Calu3 (cell line): ENCODE measurements around the gene CHKA. TPM values are rescaled to one million over a fixed set of nuclear protein-coding genes. Genes with fewer than 3 reads are reported as not detected.
A peak's percentile ranks its signal among the peaks of the same experiment; 100 is the strongest.
"Not testable (repeated sequence)": the region's sequence is repeated elsewhere in the genome, so short reads cannot be mapped to it uniquely, and the experiment has no call there.

Experiments used
- BruUV-seq: library from RNA; stranded (reverse); fragments of 400-500 nt; replicated peaks from 2 replicates; lab custom pipeline; 2021; lab: Mats Ljungman, UMichigan
- CTCF ChIA-PET: fragments of 300-600 bp; sonication (Branson Sonifier 250); formaldehyde crosslinking; loops from one replicate; lab custom pipeline; 2022; ENCODE audit warnings: antibody characterized with exemption; lab: Charles Lee
- DNase-seq: peaks from one replicate; pipeline ENCODE4 v3.0.0; 2022
- H3K27ac Mint-ChIP-seq: one replicate; pipeline ENCODE4 v1.8.0; 2022; ENCODE audit warnings: mixed read lengths; ENCODE audit not compliant: unreplicated experiment
- H3K27me3 Mint-ChIP-seq: one replicate; pipeline ENCODE4 v1.8.0; 2022; ENCODE audit warnings: mixed read lengths; ENCODE audit not compliant: unreplicated experiment
- H3K36me3 Mint-ChIP-seq: one replicate; pipeline ENCODE4 v1.8.0; 2022; ENCODE audit warnings: mild to moderate bottlenecking, moderate library complexity, mixed read lengths; ENCODE audit not compliant: insufficient read depth, unreplicated experiment
- H3K4me1 Mint-ChIP-seq: one replicate; pipeline ENCODE4 v1.8.0; 2022; ENCODE audit warnings: mild to moderate bottlenecking, low read depth, mixed read lengths; ENCODE audit not compliant: unreplicated experiment
- H3K4me3 Mint-ChIP-seq: one replicate; pipeline ENCODE4 v1.8.0; 2022; ENCODE audit warnings: mild to moderate bottlenecking, low read depth, moderate library complexity, mixed read lengths; ENCODE audit not compliant: unreplicated experiment
- H3K9me3 Mint-ChIP-seq: one replicate; pipeline ENCODE4 v1.8.0; 2022; ENCODE audit warnings: low read depth, mixed read lengths; ENCODE audit not compliant: unreplicated experiment
- intact Hi-C: fragments of 100-400 bp; cut with micrococcal nuclease; formaldehyde crosslinking; loops from one replicate; pipeline ENCODE4 v1.10.0; 2022; ENCODE audit not compliant: unreplicated experiment
- total RNA-seq: library from RNA; stranded (reverse); gene quantifications from 2 replicates; pipeline ENCODE4 v1.2.3, GENCODE V29; 2022
- TF ChIP-seq, protein P1 (sequence below): fragments of 200-600 bp; IDR thresholded peaks from one replicate; pipeline ENCODE4 v1.8.0; 2022; ENCODE audit warnings: antibody characterized with exemption; ENCODE audit not compliant: unreplicated experiment

CHKA gene
- total RNA-seq, 1 experiment from 2014 or later, result 104 TPM

DNA sequence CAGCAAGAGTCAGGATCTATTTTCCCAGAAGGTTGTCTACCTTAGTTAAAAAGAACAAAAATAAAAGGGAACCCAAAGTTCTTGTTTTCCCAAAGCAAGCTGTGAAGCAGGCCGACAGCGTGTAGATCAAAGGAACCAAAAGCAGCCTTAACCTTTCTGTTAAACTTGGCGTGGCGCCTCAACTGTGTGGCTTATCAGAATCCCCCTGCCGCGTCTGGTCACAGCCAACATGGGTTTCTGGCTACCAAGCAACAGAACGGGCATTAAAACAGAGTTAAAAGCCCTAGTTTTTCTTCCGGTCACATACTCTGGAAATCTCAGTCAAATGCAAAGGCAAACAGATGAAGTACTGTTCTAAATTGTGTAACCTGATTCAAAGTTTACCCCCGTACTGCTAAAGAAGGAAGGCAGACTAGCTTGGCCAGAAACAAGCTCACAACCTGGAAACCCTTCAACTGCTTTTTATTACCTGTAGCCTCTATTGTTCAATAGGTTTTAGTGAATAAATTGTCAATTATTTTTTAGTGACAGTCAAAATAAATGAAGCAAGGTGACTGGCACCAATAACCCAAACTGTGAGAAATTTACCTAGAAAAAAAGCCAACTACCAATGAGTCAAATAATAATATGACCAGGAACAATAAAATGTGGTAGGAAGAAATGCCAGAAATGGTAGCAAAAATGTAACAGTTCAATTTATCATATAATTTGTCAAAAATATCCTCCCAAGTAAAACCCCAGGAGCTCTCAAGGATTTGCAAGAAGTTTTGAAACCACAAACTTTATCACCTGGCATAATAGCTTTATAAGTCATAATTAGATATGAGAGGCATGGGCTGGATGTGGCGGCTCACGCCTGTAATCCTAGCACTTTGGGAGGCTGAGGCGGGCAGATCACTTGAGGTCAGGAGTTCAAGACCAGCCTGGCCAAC lies 21.4 kb downstream of the CHKA start:
- TF ChIP-seq, protein P1, sequence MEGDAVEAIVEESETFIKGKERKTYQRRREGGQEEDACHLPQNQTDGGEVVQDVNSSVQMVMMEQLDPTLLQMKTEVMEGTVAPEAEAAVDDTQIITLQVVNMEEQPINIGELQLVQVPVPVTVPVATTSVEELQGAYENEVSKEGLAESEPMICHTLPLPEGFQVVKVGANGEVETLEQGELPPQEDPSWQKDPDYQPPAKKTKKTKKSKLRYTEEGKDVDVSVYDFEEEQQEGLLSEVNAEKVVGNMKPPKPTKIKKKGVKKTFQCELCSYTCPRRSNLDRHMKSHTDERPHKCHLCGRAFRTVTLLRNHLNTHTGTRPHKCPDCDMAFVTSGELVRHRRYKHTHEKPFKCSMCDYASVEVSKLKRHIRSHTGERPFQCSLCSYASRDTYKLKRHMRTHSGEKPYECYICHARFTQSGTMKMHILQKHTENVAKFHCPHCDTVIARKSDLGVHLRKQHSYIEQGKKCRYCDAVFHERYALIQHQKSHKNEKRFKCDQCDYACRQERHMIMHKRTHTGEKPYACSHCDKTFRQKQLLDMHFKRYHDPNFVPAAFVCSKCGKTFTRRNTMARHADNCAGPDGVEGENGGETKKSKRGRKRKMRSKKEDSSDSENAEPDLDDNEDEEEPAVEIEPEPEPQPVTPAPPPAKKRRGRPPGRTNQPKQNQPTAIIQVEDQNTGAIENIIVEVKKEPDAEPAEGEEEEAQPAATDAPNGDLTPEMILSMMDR, result no peak
- no TSS peak for BruUV-seq
- H3K27ac Mint-ChIP-seq, result peak overlapping the region; percentile 61
- H3K9me3 Mint-ChIP-seq, result no peaks in the 10 kb centered on the region
- DNase-seq, result peak; percentile 68
- intact Hi-C loops, result no loop called here
- peak overlapping the region; percentile 43 for H3K4me3 Mint-ChIP-seq
- H3K4me1 Mint-ChIP-seq, result peaks cover 62% of the 10 kb centered on the region
- CTCF ChIA-PET, result interaction anchor here (0.6 to 1.6 kb wide), 6 partner anchors 8 to 110 kb away, joined by 3 to 6 read pairs (median 4); no protein-coding TSS in a partner anchor
- H3K36me3 Mint-ChIP-seq, result peaks cover 57% of the 10 kb centered on the region
- H3K27me3 Mint-ChIP-seq, result no peaks in the 10 kb centered on the region

DNA sequence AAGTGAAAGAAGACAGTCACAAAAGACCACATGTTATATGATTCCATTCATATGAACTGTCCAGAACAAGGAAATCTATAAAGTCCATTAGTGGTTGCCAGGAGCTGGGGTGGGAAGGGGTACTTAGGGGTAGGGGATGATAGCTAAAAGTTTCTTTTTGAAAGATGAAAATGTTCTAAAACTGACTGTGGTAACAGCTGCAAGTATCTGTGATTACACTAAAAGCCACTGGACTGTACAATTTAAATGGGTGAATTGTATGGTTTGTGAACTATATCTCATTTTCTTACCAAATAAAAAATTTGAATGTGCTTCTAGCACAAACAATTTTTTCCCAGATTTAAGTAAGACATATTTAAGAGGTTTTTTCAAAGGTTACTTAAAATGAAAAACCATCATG lies 22.1 kb downstream of the CHKA start:
- H3K9me3 Mint-ChIP-seq, result no peaks in the 10 kb centered on the region

DNA sequence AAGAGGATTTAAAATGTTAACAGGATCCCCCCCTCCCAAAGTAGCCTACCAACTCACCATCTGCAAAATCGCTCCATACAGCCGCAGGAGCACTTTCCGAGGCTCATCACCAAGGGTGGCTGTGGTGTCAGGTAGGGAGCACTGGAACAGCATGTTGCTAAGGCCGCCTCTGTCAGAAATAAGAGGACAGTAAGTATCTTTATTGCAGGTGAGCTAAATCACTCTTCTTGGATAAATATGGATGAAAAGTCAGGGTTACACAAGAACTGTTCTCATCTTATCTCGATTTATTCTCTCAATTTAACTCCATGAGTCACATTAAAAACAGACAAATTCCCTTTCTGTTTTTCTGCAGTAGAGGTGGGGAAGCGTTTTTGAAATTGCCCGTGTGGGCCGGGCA lies 24.2 kb downstream of the CHKA start:
- H3K4me3 Mint-ChIP-seq, result peak overlapping the region; percentile 40
- H3K27me3 Mint-ChIP-seq, result no peaks in the 10 kb centered on the region
- DNase-seq, result no peak
- H3K9me3 Mint-ChIP-seq, result no peaks in the 10 kb centered on the region
- H3K4me1 Mint-ChIP-seq, result peaks cover 54% of the 10 kb centered on the region
- CTCF ChIA-PET, result interaction anchor here (0.6 to 1.3 kb wide), 3 partner anchors 8 to 1013 kb away, joined by 3 read pairs; no protein-coding TSS in a partner anchor
- H3K27ac Mint-ChIP-seq, result peak overlapping the region; percentile 42
- TF ChIP-seq, protein P1, result no peak
- BruUV-seq, result no TSS peak
- intact Hi-C loops, result no loop called here
- H3K36me3 Mint-ChIP-seq, result peaks cover 53% of the 10 kb centered on the region

More for the DNA sequence above, 22.1 kb downstream of the CHKA start:
- peak overlapping the region; percentile 61 for H3K27ac Mint-ChIP-seq
- peak overlapping the region; percentile 43 for H3K4me3 Mint-ChIP-seq
- H3K4me1 Mint-ChIP-seq, result peaks cover 62% of the 10 kb centered on the region
- peaks cover 60% of the 10 kb centered on the region for H3K36me3 Mint-ChIP-seq
- TF ChIP-seq, protein P1, result no peak
- CTCF ChIA-PET, result interaction anchor here (0.6 to 1.6 kb wide), 3 partner anchors 8 to 50 kb away, joined by 3 to 5 read pairs (median 4); no protein-coding TSS in a partner anchor
- no TSS peak for BruUV-seq
- no peak for DNase-seq
- no peaks in the 10 kb centered on the region for H3K27me3 Mint-ChIP-seq
- intact Hi-C loops, result no loop called here

DNA sequence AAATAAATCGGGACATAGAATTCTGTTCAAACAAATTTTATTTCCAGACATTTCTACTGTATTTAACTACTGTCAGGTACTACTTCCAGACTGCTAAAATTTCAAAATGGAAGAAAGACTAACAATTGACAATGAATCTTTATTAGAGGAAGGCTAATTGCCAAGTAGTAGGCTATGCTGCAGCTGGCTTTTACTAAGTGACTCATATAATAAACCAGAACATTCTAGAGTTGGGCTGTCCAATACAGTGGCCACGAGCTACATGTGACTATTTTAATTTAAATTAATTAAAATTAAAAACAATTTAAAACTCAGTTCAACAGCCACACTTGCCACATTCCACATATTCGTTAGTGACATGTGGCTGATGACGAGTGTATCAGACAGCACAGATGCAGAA lies 27.6 kb downstream of the CHKA start:
- Mint-ChIP-seq H3K4me3 (no peak overlapping the region), H3K27me3 (no peaks in the 10 kb centered on the region), H3K27ac (no peak overlapping the region), H3K9me3 (no peaks in the 10 kb centered on the region), H3K4me1 (peaks cover 56% of the 10 kb centered on the region), H3K36me3 (peaks cover 49% of the 10 kb centered on the region)
- no TSS peak for BruUV-seq
- CTCF ChIA-PET, result no interaction called here
- DNase-seq, result no peak
- intact Hi-C loops, result loop anchor here (5.0 kb wide), 1 partner anchor 114 kb away; no protein-coding TSS in a partner anchor
- TF ChIP-seq, protein P1, result no peak

DNA sequence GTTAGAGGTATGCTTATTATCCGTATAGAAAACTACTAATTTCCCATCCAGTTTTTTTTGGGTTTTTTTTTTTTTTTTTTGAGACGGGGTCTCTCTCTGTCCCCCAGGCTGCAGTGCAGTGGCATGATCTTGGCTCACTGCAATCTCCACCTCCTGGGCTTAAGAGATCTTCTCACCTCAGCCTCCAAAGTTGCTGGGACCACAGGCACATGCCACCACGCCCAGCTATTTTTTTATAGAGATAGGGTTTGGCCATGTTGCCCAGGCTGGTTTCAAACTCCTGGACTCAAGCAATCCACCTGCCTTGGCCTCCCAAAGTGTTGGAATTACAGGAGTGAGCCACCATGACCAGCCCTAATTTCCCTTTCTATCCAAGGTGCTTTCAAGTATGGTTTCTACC lies 28.2 kb downstream of the CHKA start:
- H3K27me3 Mint-ChIP-seq, BruUV-seq, H3K4me3 Mint-ChIP-seq, H3K9me3 Mint-ChIP-seq, DNase-seq, H3K27ac Mint-ChIP-seq: not testable (repeated sequence)
- CTCF ChIA-PET, result interaction anchor here (0.7 to 2.6 kb wide), 3 partner anchors 9 to 49 kb away, joined by 4 to 7 read pairs (median 4); no protein-coding TSS in a partner anchor
- peaks cover 53% of the 10 kb centered on the region for H3K36me3 Mint-ChIP-seq
- intact Hi-C loops, result loop anchor here (5.0 kb wide), 1 partner anchor 114 kb away; no protein-coding TSS in a partner anchor
- H3K4me1 Mint-ChIP-seq, result peaks cover 54% of the 10 kb centered on the region
